IPS-18a (cell line): ENCODE measurements around the gene CEP63.

ENCODE experiments used
- H3K27ac ChIP-seq: one replicate; pipeline ENCODE4 v1.5.1; 2013; ENCODE audit warnings: low read length
- H3K27me3 ChIP-seq: one replicate; pipeline ENCODE4 v1.6.1; 2013; ENCODE audit warnings: mild to moderate bottlenecking, low read length; ENCODE audit not compliant: control insufficient read depth, insufficient read depth
- H3K36me3 ChIP-seq: one replicate; pipeline ENCODE4 v1.6.1; 2013; ENCODE audit warnings: low read depth, low read length; ENCODE audit not compliant: control insufficient read depth
- H3K4me1 ChIP-seq: one replicate; pipeline ENCODE4 v1.6.1; 2013; ENCODE audit warnings: low read depth, low read length; ENCODE audit not compliant: control insufficient read depth
- H3K4me3 ChIP-seq: one replicate; pipeline ENCODE4 v1.5.1; 2013; ENCODE audit warnings: low read length
- H3K9ac ChIP-seq: one replicate; pipeline ENCODE4 v1.6.1; 2013; ENCODE audit warnings: mild to moderate bottlenecking, low read length, moderate library complexity
- H3K9me3 ChIP-seq: one replicate; pipeline ENCODE4 v1.6.1; 2013; ENCODE audit warnings: low read depth, low read length; ENCODE audit not compliant: control insufficient read depth

The CEP63 gene

DNA sequence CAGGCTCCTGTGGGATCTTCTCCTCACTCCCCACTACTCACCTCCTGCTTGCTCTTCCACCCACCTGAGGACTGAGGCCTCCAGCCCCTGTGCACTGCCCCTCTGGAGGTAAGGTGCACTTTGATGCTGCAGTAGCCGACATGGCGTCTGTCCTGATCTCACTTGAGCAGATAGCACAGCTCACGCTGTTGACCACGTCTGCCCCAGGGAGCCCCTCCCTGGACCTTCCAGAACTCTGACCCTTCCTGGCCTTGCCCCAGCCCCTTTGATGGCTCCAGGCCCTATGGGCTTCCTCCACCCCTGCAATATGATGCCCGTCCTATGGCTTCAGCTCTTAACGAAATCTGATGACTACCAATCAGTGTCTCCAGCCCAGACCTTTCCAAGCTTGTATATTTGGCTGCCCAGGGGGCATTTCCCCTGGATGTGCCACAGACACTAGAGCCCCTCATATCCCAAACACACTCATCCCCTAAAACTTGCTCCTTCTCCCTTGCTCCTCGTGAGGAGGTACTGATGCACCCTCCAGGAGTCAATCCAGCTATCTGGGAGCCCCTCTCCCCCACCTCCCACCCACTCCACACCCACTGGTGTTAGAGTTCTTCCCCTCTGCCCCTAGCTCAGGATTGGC lies 137.9 kb downstream of the CEP63 start:
- Histone ChIP-seq H3K27ac (no peak overlapping the region), H3K4me3 (no peak overlapping the region), H3K4me1 (no peaks in the 10 kb centered on the region)

More for the DNA sequence above, 137.9 kb downstream of the CEP63 start:
- Histone ChIP-seq H3K9ac (no peak overlapping the region), H3K36me3 (no peaks in the 10 kb centered on the region), H3K27me3 (no peaks in the 10 kb centered on the region), H3K9me3 (no peaks in the 10 kb centered on the region)
